HG03039 (cell line): ENCODE data around the gene WNT4.

Source experiments
- ATAC-seq: cut with Tn5 transposase; IDR thresholded peaks from one replicate; pipeline ENCODE4 v1.9.1; 2021; ENCODE audit warnings: mild to moderate bottlenecking, moderate library complexity; ENCODE audit not compliant: unreplicated experiment

WNT4 gene

DNA sequence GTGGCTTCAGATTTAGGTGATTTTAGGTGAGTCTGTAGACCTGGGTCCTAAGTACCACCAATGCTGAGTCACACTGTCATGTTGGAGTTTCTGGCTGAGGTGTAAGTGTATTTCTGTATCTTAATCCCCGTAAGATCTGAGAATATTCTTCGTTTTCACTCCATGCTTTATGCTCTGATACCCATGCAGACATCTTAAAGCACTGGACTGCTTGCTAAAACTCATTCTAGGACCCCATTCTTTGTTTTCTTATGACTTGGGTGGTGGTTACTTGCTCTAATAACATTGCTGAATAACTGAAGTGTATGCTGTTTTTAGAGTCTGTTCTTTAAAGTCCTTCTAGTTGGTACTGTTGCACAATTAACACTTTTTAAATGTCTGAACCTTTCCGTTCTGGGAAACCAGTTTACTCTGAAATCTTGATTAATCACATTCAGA, 53.7 kb downstream of the WNT4 start:
- no peak for ATAC-seq

DNA sequence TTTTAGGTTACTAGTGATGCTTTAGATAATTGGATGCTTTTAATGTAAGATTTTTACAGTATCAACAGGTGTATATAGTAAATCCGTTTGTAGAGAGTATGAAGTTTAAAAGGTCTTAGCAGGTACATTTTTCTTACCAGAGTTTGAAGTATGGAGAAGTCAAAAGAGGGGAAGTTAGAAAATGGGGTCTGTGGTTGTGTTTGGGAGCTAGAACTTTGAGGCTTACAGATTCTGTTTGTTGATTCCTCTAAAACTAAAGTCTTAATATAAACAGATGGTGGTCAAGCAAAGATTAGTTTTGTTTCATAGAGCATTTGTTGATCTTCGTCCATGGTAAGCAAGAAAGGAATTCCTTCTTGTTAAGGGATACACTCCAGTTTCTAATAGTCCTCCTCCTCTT, 54.6 kb downstream of the WNT4 start:
- ATAC-seq = no peak

DNA sequence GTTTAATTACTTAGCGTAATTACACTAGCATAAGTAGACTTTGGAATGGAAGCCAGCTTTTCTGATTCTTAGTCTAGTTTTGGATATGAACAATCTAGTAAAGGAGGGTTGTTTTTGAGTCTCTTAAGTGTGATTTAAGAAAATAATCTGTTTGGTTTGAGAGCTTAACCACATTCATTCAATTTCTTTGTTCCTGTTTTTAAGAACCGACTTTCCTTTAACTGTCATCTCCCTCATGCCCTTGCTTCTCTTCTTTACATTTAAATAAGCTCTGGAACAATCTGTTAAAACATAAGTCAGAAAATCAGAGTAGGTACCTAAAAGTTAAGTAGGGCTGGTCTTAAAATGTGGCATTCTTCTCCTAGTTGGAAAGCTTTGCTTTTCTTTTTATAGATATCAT, 62.7 kb downstream of the WNT4 start:
- ATAC-seq = no peak

DNA sequence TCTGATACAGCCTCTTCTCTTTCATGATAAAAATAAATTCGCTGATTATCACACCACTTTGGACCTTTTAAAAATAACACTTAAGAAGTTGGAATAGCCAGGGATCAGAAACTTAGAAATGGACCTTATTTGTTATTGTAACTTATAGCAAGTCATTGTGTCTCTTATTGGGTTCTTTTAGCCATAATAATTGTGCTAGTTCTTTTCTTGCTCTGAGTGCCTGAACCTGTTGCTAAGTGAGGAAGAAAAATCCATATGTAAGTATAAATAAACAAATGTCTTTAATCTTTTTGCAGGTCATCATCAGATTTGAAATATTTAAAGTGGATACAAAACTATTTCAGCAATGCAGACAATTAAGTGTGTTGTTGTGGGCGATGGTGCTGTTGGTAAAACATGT, 64.8 kb downstream of the WNT4 start:
- ATAC-seq = no peak

DNA sequence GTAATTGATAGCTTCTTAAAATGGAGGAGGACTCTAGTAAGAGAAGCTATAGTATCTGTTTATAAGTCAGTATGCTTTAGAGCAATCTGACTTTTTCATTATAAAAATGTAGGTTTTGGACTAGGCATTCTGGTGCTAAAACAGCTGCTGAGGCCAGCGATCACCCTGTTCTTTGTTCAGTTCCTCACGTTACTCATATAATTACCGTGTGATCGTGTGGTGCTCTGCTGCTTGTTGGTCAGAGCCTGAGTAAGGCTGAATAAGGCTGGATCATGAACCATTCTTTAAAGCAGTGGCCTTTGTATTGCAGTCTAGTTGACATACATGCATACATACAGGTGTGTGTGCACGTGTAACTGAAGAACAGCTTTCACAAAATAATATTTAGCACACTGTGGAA, 65.2 kb downstream of the WNT4 start:
- ATAC-seq = no peak

DNA sequence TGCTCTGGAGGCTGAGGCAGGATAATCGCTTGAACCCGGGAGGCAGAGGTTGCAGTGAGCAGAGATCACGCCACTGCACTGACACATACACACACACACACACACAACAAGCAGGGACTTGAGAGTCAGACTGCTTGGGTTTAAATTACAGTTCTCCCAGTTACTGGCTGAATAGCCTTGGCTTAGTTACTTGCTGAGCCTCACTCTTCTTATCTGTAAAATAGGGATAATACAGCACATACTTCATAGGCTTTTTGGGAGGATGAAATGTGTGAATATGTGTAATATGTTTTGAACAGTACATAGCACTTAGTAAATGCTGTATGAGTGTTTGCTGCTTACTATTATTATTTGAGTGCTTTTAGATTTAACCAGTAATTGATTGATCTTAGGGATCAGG, 66.6 kb downstream of the WNT4 start:
- no peak for ATAC-seq

DNA sequence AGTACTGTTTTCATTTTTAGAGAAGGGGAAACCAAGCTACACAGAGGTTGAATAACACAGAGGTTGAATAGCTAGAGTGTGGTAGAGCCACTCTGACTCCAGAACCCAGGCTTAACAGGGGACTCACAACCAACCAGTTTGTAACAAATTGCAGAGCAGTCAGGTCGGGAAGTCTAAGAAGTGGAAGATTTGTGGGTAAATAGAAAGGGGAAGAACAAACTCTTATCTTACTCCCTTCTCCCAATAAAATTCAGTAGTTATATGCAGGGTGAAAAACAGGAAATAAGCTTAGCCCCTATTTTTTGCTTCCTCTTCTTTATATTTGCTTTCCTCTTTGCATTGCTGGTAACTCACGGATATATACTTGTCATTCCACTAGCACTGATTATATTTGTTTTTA, 67.2 kb downstream of the WNT4 start:
- no peak for ATAC-seq

DNA sequence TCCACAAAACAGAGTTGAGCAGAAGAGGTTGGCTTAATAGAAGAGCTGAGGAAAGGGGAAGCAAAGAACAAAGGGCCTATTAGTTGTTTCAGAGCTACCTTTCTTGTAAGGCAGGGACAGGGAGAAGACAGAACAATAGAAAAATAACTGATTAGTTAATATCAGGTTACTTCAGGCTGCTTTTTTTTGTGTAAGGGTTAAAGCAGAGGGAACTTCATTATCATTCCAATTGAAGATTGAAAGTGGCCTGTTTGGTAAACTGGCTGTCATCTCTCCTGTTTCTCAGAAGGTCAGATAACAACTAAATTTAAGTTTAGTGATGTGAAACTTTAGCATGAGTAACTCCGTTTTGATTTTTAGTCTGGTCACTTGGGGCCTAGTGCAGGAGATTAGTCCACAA, 68.1 kb downstream of the WNT4 start:
- no peak for ATAC-seq

DNA sequence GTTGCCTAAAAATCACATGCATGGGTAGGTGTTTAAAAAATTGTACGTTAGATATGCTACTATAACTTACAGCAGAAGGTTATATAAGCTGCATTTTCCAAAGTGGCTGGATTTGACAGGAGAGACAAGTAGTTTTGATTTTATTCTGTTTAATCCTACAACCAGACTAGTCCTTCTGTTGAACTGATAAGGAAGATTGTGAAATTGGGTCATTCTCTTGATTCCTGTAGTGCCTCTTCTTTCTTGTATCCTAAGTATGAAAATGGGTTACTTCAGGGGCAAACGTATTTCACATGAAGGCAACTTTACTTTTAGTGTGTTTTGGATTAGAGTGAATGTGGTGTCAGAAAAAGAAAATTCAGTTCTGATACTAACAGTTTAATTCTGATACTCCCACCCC, 71.4 kb downstream of the WNT4 start:
- ATAC-seq = no peak
